ENCODE data around the gene PIGM.

The PIGM gene

GRCh38 chr1:159983681-159984080 is 48.1 kb downstream of the PIGM start:
- no peak for DNase-seq

GRCh38 chr1:159982280-159982679 is 49.5 kb downstream of the PIGM start:
- DNase-seq, result no peak

GRCh38 chr1:159981351-159982055 is 50.3 kb downstream of the PIGM start:
- DNase-seq, result no peak

GRCh38 chr1:159980786-159981185 is 51.0 kb downstream of the PIGM start:
- no peak for DNase-seq

- DNase-seq, result no peak
These were observed 51.7 kb downstream of the PIGM start for GRCh38 chr1:159980076-159980475.

- no peak for DNase-seq
These were observed 52.5 kb downstream of the PIGM start for GRCh38 chr1:159979257-159979656.

GRCh38 chr1:159978107-159978398 is 53.7 kb downstream of the PIGM start:
- DNase-seq, result no peak

GRCh38 chr1:159977364-159978106 is 54.3 kb downstream of the PIGM start:
- no peak for DNase-seq
